SHP77 (cell line): ENCODE results near the gene STXBP5L.
"Not testable (repeated sequence)": the region's sequence is repeated elsewhere in the genome, so short reads cannot be mapped to it uniquely, and the experiment has no call there.

Experiments used
- DNase-seq, 2 experiments: peaks; one replicate each; lab custom pipeline; 2025; lab: John Stamatoyannopoulos, UW

The STXBP5L gene

DNA sequence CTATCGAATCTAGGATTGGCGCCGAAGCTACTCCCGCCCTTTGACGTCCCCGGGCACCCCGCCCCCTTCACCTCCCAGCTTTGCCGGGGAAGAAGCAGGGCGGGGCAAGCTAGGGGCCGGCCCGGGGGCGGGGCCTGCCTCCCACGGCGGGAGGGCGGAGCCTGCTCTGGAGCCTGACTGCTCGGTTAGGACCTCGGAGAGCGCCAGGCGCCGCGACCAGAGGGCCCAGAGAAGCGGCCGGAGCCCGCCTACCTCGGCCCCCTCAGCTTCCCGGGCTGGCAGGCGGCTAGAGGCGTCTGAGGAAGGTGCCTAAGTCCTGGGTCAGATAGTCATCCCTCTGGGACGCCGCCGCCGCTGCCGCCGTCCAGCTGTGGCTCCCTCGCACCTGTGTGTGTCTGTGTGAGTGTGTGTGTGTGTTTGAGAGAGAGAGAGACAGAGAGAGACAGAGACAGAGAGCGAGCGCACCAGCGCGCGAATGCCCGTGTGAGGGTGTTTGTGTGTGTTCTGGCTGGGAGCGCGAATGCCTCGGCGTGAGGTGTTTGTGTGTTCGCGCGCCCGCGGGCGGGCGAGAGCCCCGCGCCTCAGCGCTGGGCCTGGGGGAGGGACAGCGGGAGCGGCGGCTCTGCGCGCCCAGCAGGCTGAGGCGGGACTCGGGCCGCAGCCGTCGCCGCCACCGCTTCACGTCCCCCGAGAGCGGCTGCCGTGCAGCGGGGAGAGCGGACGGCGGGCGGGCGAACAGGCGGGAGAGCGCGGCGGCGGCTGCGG lies at the start of gene STXBP5L:
Gene STXBP5L (plus strand): TSS at position 176 of the 765 bp plus-strand sequence. CDS start 1,374 bp downstream, outside the sequence.
- DNase-seq = peak; percentile 52 to 71

DNA sequence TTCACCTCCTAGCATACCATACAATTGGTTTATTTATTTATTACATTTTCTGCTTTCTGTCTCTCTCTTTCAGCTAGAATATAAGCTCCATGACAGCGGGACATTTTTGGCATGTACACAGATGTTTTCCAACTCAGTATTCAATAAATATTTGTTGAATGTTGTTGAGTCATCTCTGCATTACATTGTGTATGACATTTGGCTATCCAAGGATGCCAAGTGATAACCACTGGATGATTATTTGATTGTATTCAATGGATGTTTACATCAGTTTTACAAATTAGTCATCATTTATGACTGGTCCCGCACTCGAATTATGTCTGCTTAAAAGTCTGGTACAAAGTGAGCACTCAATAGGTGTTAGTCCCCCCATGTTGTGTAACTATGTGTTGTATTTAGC lies 49.5 kb upstream of the STXBP5L start:
- no peak for DNase-seq

DNA sequence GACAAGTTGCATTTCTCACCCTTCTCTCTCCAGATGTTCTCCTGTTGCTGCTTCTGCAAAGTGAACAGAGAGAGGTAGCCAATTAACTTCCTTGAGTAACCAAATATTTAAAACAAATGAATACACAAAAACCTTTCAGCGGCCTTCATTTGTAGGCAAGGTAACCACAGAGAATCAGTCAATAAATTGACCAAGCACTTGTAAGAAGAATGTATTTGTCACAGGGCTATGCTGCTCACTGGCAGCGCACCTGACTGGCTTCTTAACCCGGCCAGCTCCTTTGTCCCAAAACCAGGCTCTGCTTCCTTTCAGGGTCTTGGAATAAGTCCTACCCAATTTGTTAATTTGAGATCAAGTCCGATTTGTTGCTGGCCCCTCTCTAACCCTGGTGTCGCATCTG lies 43.5 kb upstream of the STXBP5L start:
- no peak for DNase-seq

DNA sequence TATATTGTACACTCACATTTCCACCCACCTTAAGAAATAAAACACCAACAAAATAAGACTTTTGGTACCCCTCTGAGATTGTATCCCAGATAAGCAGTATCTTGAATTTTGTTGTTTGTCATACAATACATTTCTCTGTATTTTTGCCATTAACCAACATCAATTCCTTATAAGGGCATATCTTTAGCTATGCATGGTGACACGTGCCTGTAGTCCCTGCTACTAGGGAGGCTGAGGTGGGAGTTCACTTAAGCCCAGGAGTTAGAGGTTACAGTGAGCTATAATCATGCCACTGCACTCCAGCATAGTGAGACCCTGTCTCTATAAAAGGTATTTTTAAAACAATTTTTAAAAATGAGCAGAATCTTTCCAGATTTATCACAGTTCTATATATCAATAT lies 32.5 kb upstream of the STXBP5L start:
- no peak for DNase-seq

DNA sequence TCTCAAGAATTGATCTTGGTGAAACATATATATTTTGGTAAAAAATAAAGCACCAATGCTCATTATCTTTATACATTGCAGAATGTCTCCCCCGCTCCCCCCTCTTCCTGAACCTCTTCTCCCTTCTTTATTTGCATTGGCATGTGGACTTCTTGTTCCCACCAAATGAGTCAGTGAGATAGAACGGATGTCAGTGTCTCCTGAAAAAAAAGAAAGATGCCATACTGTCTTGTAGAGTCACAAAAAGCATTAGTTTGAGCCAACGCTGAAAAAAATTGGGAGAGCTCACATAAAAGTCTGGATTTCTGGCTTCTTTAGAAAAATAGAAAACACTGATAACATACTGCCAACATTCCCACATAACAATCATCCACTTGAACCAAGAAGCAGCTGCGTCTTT lies 32.0 kb upstream of the STXBP5L start:
- DNase-seq = no peak

DNA sequence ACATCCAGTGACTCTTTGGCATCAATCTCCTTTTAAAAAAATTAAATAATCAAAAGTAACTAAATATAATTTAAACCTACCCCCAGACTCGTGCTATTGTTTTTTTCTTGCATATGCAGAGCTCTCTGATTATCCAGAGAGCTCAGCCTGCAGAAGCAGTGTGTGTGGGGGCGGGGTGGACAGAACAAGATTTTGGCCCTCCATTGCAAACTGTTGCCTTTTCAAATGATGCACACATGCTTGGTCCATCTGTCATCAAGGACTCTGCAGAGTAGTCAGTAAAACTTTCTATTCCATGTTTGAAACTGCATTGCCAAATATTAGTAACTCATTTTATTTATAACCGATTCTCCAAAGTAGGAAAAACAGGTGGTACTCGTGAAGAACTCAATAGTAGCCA lies 28.6 kb upstream of the STXBP5L start:
- no peak for DNase-seq

DNA sequence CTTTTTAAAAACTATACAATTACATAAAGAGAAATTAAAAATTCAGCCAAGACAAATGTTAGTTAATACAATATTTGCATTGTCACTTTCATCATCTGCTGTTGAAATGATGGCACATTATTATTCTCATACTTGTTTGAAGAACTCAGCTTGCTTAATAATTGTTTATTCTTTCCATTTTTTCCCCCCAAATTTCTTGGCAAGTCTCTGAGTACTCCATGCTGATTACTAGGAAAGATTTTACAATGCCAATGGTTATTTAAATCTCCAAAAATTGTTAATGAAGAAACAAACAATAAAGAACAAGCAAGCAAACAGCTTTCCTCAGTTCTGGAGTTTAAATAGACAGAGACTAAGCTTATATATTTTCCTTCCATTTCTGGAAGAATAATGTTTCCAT lies 15.1 kb upstream of the STXBP5L start:
- no peak for DNase-seq

- DNase-seq = no peak
Measured at GRCh38 chr3:120894316-120895057, 13.5 kb upstream of the STXBP5L start.

DNA sequence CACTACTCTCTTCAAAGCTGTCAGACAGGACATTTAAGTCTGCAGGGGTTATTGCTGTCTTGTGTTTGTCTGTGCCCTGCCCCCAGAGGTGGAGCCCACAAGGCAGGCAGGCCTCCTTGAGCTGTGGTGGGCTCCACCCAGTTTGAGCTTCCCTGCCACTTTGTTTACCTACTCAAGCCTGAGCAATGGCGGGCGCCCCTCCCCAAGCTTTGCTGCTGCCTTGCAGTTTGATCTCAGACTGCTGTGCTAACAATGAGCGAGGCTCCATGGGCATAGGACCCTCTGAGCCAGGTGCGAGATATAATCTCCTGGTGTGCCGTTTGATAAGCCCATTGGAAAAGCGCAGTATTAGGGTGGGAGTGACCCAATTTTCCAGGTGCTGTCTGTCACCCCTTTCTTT lies 6.3 kb upstream of the STXBP5L start:
- not testable (repeated sequence) for DNase-seq

- peak in 1 of 2 experiments; percentile 42 for DNase-seq
Measured at GRCh38 chr3:120903221-120903620, 4.8 kb upstream of the STXBP5L start.

- DNase-seq = peak; percentile 99
Measured at GRCh38 chr3:120907659-120908029, 361 bp upstream of the STXBP5L start.

DNA sequence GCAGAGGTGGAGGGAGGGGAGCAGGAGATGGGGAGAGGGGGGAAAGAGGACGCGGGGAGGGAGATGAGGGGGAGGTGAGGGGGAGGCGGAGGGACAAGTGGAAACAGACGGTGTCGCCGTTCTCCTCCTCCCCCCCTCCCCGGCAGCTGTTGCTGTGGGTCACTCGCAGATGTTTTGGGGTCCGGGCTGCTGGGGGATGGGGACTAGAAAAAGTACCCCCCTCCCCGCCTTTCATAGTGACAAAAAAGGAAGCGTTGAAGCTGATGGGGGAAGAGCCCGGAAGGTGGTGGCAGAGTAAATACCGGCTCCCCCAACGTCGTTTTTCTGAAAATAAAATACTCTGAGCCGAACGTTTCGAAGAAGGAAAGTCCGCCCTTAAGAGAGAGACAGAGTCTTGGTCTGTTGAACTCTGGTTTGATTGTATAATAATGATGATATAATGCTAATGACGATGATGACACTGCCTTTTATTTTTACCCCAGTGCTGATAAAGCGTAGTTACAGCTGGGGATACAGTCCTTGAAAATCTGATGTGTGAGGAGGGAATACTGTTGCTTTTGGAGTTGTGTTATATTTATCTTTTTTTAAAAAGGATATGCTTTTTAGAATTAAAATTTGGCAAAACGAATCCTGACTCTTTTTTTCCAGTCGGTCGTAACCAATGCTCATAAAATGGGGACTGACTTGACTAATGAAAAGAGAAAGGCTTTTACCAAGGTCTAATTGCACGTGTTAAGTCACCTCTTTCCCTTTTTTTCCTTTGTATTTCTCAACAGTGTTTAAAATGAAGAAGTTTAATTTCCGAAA lies 993 bp downstream of the STXBP5L start:
- DNase-seq = peak in 1 of 2 experiments; percentile 71

DNA sequence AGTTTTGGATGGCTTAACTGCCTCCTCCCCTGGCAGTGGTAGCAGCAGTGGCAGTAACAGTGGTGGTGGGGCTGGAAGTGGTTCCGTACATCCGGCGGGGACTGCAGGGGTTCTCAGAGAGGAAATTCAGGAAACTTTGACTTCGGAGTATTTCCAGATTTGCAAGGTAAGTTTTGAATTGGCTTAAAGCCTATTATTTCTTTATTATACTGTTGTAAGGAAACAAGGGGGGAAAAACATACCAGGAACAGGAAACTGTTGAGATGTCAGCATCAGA lies 1.5 kb downstream of the STXBP5L start:
- DNase-seq = peak; percentile 19 to 31

DNA sequence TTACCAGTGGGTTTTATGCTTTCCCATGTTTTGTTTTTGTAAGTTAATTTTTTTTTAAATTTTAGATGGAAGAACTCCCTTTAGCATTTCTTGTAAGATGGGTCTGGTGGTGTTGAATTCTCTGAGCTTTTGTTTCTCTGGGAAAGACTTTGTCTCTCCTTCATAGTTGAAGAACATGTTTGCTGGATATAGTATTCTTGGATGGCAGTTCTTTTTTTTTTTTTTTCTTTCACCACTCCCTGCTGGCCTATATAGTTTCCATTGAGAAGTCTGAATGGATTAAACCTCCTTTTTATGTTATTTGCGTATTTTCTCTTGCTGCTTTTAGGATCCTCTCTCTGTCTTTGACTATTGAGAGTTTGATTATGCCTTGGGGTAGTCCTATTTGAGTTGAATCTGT lies 18.1 kb downstream of the STXBP5L start:
- DNase-seq = no peak

DNA sequence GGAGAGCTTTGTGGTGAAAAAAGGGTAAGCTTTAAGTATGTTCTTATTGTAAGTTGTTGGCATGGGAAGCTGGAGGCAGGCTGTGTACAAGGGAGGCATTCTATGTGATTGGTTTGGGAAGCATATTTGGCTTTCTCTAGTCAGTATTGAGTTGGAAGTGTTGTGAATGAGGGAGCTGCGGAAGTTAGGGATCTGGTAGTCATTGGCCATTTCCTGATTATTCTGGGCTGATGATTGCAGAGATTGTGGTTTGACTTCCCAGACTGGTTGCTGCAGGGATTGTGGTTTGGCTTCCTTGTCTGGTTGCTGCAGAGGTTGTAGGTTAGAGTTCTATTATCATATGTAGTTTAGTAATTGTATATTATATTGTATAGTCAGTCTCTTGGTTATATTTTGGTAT lies 21.0 kb downstream of the STXBP5L start:
- no peak for DNase-seq

- no peak for DNase-seq
Measured at GRCh38 chr3:120931593-120931992, 23.6 kb downstream of the STXBP5L start.

- no peak for DNase-seq
Measured at GRCh38 chr3:120956143-120956542, 48.1 kb downstream of the STXBP5L start.

- no peak for DNase-seq
Measured at GRCh38 chr3:120982608-120983320, 74.8 kb downstream of the STXBP5L start.

GRCh38 chr3:120983321-120983665 lies 75.3 kb downstream of the STXBP5L start:
- no peak for DNase-seq

GRCh38 chr3:120983841-120984240 lies 75.8 kb downstream of the STXBP5L start:
- no peak for DNase-seq

DNA sequence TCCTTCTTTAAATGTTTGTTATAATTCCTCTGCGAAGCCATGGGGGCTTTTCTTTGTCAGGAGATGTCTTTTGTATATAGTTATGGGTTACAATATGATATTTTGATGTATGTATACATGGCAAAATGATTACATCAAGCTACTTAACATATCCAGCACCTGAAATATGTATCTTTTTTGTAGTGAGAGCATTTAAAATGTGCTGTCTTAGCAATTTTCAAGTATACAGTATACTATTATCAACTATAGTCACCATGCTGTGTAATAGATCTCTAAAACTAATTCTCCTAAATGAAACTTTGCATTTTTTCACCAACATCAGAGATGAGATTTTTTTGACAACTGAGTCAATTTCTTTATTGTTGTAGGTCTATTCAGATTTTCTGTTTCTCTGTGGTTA lies 77.2 kb downstream of the STXBP5L start:
- no peak for DNase-seq

DNA sequence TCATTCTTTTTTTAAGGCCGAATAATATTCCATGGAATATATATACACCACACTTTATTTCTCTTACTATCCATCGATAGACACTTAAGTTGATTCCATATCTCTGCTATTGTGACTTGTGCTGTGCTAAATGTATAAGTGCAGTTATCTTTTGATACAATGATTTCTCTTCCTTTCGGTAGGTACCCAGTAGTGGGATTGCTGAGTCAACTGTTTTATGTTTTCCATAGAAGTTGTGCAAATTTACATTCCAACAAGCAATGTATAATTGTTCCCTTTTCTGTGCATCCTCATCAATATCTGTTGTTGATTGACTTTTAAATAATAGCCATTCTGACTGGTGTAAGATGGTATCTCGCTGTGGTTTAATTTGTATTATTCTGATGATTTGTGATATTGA lies 81.0 kb downstream of the STXBP5L start:
- no peak for DNase-seq
